ENCODE data around the gene NRG2.

DNA sequence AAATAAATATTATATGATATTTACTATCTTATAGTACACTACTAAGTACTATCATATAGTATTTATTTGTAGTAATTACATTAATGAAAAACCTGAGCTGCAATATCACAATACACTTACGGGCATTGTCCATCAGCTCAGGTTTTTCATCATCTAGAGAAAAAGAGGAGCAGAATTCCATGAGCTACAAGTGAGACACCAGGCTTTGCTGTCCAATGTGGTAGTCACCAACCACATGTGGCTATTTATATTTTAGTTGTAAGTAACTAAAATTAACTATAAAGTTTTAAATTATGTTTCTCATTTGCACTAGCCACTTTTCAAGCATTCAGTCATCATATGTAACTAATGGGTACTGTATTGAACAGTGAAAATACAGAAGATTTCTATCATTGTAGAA is 13.8 kb upstream of the NRG2 start:
- TF ChIP-seq POLR2AphosphoS5 (IDR thresholded peaks at IDR 0.05; ENCODE audit: low read depth, low read length) = no peak
- TF ChIP-seq POLR2A (IDR thresholded peaks at IDR 0.05; ENCODE audit: low read depth, low read length) = no peak
- TF ChIP-seq TAF1 (IDR thresholded peaks at IDR 0.05; ENCODE audit: borderline replicate concordance, low read depth, low read length) = no peak
